ENCODE results near the gene FLT3. TPM values are rescaled to one million over a fixed set of nuclear protein-coding genes. Genes with fewer than 3 reads are reported as not detected.

Gene FLT3
- total and polyA plus RNA-seq, 9 donors = 0.08 to 0.97 (median 0.15) TPM; not detected in 1

DNA sequence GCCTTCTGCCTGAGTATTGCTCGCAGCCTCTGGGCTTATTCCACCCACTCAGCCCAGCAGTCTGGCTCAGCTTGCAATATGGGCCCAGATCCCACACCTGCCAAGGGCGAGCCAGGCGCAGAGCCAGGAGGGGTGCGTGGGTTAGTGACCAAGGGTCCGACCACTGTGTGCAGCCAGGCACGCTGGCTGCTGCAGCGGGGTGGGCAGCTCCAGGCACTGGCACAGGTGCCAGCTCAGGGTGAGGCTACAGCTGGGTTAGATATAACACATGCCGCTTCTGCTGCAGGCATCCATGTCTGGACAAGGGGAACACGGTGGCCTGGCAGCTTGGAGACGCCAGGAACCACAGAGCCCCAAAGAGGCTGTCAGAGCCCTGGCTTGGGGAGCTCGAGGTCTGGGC is 99.3 kb downstream of the FLT3 start:
- TF ChIP-seq EP300 (IDR thresholded peaks at IDR 0.05) (no peak), POLR2A (IDR thresholded peaks at IDR 0.05) (no peak)
- TF ChIP-seq, protein P1, sequence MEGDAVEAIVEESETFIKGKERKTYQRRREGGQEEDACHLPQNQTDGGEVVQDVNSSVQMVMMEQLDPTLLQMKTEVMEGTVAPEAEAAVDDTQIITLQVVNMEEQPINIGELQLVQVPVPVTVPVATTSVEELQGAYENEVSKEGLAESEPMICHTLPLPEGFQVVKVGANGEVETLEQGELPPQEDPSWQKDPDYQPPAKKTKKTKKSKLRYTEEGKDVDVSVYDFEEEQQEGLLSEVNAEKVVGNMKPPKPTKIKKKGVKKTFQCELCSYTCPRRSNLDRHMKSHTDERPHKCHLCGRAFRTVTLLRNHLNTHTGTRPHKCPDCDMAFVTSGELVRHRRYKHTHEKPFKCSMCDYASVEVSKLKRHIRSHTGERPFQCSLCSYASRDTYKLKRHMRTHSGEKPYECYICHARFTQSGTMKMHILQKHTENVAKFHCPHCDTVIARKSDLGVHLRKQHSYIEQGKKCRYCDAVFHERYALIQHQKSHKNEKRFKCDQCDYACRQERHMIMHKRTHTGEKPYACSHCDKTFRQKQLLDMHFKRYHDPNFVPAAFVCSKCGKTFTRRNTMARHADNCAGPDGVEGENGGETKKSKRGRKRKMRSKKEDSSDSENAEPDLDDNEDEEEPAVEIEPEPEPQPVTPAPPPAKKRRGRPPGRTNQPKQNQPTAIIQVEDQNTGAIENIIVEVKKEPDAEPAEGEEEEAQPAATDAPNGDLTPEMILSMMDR (IDR thresholded peaks at IDR 0.05) = no peak
- no peaks in the 10 kb centered on the region for H3K36me3 ChIP-seq
- no peaks in the 10 kb centered on the region for H3K4me1 ChIP-seq (ENCODE audit: insufficient read depth)
- H3K9me3 ChIP-seq = no peaks in the 10 kb centered on the region
- WGBS, 3 donors = 73 to 91% (median 77%) methylated on average over 11 of the region's 11 CpGs
- intact Hi-C loops (cut with DNase I) = no loop called here
- H3K27me3 ChIP-seq = no peaks in the 10 kb centered on the region
- no peak for DNase-seq
- H3K27ac ChIP-seq = no peak overlapping the region
- no peak overlapping the region for H3K4me3 ChIP-seq

DNA sequence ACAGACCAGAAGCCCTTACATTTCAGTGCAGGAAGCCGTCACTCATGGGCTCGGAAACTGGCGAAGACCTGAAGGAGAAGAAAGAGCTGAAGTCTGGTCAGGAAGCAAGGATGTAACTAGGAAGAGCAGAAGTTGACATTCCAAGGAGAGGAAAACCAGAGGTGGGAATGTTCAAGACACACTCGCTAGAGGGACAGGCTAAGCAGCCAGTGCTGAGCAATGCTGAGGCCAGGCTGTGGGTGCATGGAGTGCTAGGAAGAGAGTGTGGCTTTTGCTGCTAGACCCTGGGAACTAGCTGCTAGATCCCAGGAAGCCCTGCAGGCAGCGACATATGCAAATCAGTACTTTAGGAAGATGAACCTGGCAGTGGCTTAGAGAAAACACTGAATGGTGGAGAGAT is 99.8 kb downstream of the FLT3 start:
- H3K27me3 ChIP-seq = no peaks in the 10 kb centered on the region
- no peaks in the 10 kb centered on the region for H3K9me3 ChIP-seq
- no peak overlapping the region for H3K4me3 ChIP-seq
- no peak for TF ChIP-seq EP300 (IDR thresholded peaks at IDR 0.05)
- TF ChIP-seq, protein P1 (IDR thresholded peaks at IDR 0.05) = no peak
- no peak for TF ChIP-seq POLR2A (IDR thresholded peaks at IDR 0.05)
- H3K36me3 ChIP-seq = no peaks in the 10 kb centered on the region
- no peak overlapping the region for H3K27ac ChIP-seq
- intact Hi-C loops (cut with DNase I) = no loop called here
- no peak for DNase-seq
- H3K4me1 ChIP-seq (ENCODE audit: insufficient read depth) = no peaks in the 10 kb centered on the region
- 40 to 50% (median 45%) methylated on average over 5 of the region's 5 CpGs for WGBS, 3 donors

DNA sequence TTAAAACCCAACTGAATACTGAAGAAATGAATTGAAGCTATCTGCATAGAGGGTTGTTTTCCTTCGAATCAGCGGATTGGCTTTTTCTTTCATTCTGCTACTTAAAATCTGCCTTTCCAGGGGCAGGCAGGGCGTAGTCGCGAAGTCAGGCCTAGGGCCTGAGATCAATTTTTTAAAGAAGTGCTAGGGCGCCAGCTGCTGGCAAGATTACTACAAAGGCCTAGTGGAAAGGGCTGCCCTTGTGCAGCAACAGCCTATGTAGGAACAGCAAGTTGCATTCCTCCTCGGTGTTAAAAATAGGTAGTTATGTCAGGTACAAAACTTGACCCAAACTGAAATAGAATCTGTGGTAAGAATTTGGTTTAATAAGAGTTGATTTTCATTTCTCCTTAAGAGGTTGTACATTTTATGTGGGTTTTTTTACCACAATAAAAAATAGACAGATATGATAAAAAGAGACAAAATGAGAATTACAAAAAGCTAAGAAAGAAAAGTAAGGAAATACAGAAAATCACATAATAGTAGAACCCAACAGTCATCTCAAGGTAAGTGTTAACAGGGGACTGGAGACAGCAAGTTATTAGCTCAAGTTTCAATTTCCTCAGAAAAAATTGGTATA is 102.4 kb downstream of the FLT3 start:
- intact Hi-C loops (cut with DNase I) = no loop called here
- Histone ChIP-seq H3K27me3 (no peaks in the 10 kb centered on the region), H3K4me1 (ENCODE audit: insufficient read depth) (no peaks in the 10 kb centered on the region), H3K4me3 (no peak overlapping the region), H3K27ac (no peak overlapping the region), H3K9me3 (no peaks in the 10 kb centered on the region), H3K36me3 (no peaks in the 10 kb centered on the region)
- WGBS, 3 donors = 46 to 55% (median 53%) methylated on average over 7 of the region's 7 CpGs
- no peak for TF ChIP-seq EP300 (IDR thresholded peaks at IDR 0.05)
- TF ChIP-seq, protein P1 (IDR thresholded peaks at IDR 0.05) = no peak
- no peak for TF ChIP-seq POLR2A (IDR thresholded peaks at IDR 0.05)
- DNase-seq = no peak

DNA sequence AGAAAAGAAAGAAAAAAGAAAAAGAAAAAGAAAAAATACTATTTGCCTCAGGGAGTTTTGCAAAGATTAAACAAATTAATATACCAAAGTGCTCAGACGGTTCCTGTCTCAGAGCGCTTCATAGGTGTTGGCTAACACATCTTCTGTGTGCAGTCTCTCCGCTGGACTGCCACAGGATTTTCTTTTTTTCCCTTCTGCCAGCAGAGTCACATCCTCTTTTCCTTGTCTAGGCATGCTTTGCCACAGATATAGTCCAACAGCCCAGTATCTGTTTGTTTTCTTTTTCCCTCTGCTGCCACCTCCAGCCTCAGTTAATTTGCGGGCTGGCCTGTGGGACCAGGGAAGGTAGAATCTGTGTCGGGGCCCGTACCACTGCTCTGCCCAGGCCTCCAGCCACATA is 108.5 kb downstream of the FLT3 start:
- no peak for DNase-seq
- 51 to 60% (median 57%) methylated on average over 6 of the region's 6 CpGs for WGBS, 3 donors
- no peaks in the 10 kb centered on the region for H3K27me3 ChIP-seq
- H3K27ac ChIP-seq = no peak overlapping the region
- no peak for TF ChIP-seq EP300 (IDR thresholded peaks at IDR 0.05)
- TF ChIP-seq, protein P1 (IDR thresholded peaks at IDR 0.05) = no peak
- no peak for TF ChIP-seq POLR2A (IDR thresholded peaks at IDR 0.05)
- no peaks in the 10 kb centered on the region for H3K4me1 ChIP-seq (ENCODE audit: insufficient read depth)
- no peaks in the 10 kb centered on the region for H3K36me3 ChIP-seq
- no peaks in the 10 kb centered on the region for H3K9me3 ChIP-seq
- H3K4me3 ChIP-seq = no peak overlapping the region
- intact Hi-C loops (cut with DNase I) = no loop called here
